Glutamatergic neuron (in vitro differentiated cells): Measurements from ENCODE around the gene DNM3. TPM values are rescaled to one million over a fixed set of nuclear protein-coding genes. Genes with fewer than 3 reads are reported as not detected.

Experiments used
- DNase-seq: peaks from one replicate; pipeline ENCODE4 v3.0.0; 2022
- H3K27ac Mint-ChIP-seq: one replicate; pipeline ENCODE4 v1.8.0; 2020; ENCODE audit warnings: mild to moderate bottlenecking, mixed read lengths, inconsistent platforms; ENCODE audit not compliant: unreplicated experiment
- H3K27me3 Mint-ChIP-seq: one replicate; pipeline ENCODE4 v1.8.0; 2020; ENCODE audit warnings: mild to moderate bottlenecking, moderate library complexity, mixed read lengths, inconsistent platforms; ENCODE audit not compliant: unreplicated experiment
- H3K36me3 Mint-ChIP-seq: one replicate; pipeline ENCODE4 v1.8.0; 2020; ENCODE audit warnings: mild to moderate bottlenecking, mixed read lengths, inconsistent platforms; ENCODE audit not compliant: unreplicated experiment
- H3K4me1 Mint-ChIP-seq: one replicate; pipeline ENCODE4 v1.8.0; 2020; ENCODE audit warnings: mild to moderate bottlenecking, low read depth, mixed read lengths, inconsistent platforms; ENCODE audit not compliant: unreplicated experiment
- H3K4me3 Mint-ChIP-seq: one replicate; pipeline ENCODE4 v1.8.0; 2020; ENCODE audit warnings: mild to moderate bottlenecking, mixed read lengths, inconsistent platforms; ENCODE audit not compliant: unreplicated experiment
- H3K9me3 Mint-ChIP-seq: one replicate; pipeline ENCODE4 v1.8.0; 2020; ENCODE audit warnings: mild to moderate bottlenecking, moderate library complexity, mixed read lengths, inconsistent platforms; ENCODE audit not compliant: unreplicated experiment
- CTCF ChIP-seq: fragments of 200-600 bp; sonication (generic); IDR thresholded peaks from one replicate; pipeline ENCODE4 v1.5.0; 2021; ENCODE audit not compliant: partially characterized antibody, unreplicated experiment
- total RNA-seq: library from RNA; stranded (reverse); fragmentation: NEBNext Ultra II Directional; extraction: Animal tissue kit (Norgen Biotek cat#: 25700); gene quantifications from one replicate; pipeline ENCODE4 v1.2.1, GENCODE V29; 2021; ENCODE audit not compliant: unreplicated experiment

The DNM3 gene
- total RNA-seq, 1 donor from 2014 or later, result 11.4 TPM

DNA sequence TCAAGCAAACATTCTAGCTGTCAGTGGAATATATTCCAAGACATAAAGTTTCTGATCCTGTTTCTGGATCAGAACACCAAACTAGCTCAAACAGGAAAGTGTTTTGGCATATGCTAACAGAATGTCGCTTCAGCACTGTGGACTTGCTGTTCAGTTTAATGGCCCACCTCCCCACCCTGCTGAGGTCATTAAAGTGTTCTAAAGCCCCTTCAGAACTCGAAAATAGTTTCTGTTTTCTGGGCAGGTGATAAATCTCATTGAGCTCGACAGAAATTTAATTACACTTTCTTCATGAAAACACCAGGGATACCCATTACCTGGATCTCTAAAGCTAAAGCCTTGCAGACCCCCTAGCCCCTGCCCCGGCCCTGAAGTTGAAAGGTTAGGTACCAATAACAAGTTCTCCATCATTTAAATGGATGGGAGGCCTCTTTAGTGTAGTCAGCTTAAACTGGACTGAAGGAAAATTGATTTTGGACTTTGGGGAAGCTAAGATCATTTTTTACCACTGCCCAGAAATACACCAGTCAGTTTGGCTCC is 575.3 kb downstream of the DNM3 start:
- TF ChIP-seq CTCF, result no peak
- H3K36me3 Mint-ChIP-seq, result no peaks in the 10 kb centered on the region
- DNase-seq, result no peak
- no peaks in the 10 kb centered on the region for H3K27me3 Mint-ChIP-seq
- no peak overlapping the region for H3K4me3 Mint-ChIP-seq
- no peaks in the 10 kb centered on the region for H3K4me1 Mint-ChIP-seq
- no peak overlapping the region for H3K27ac Mint-ChIP-seq
- no peaks in the 10 kb centered on the region for H3K9me3 Mint-ChIP-seq

DNA sequence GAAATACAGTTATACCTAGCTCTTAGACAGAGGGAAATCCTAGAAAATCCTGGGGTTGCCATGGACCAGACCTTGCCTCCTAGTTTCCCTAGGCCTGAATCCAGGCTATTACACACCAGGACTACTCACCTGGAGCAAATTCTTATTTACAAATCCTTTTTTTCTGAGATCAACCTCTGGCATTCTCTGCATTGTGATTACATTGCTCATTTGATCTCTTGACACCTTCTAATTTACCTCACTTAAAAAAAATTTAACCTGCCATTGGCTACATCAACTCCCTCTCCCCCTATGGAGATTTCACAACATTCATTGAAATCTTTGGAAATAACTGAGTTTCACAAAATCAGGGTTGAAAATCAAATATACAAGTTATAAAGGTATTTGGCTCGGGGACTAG is 576.3 kb downstream of the DNM3 start:
- DNase-seq, result no peak
- no peaks in the 10 kb centered on the region for H3K27me3 Mint-ChIP-seq
- H3K4me3 Mint-ChIP-seq, result no peak overlapping the region
- no peaks in the 10 kb centered on the region for H3K9me3 Mint-ChIP-seq
- TF ChIP-seq CTCF, result no peak
- no peaks in the 10 kb centered on the region for H3K4me1 Mint-ChIP-seq
- H3K27ac Mint-ChIP-seq, result no peak overlapping the region
- no peaks in the 10 kb centered on the region for H3K36me3 Mint-ChIP-seq

GRCh38 chr1:172420385-172420784 is 579.1 kb downstream of the DNM3 start, which contains the start of gene C1orf105:
Gene C1orf105, plus strand, starts transcription at chr1:172420685. Its CDS starts 201 bp downstream, at chr1:172420886.
- Mint-ChIP-seq H3K36me3 (no peaks in the 10 kb centered on the region), H3K4me3 (no peak within 1 kb of the TSS), H3K27me3 (no peaks in the 10 kb centered on the region), H3K9me3 (no peaks in the 10 kb centered on the region), H3K4me1 (no peaks in the 10 kb centered on the region), H3K27ac (no peak within 1 kb of the TSS)
- DNase-seq, result no peak
- no peak for TF ChIP-seq CTCF

DNA sequence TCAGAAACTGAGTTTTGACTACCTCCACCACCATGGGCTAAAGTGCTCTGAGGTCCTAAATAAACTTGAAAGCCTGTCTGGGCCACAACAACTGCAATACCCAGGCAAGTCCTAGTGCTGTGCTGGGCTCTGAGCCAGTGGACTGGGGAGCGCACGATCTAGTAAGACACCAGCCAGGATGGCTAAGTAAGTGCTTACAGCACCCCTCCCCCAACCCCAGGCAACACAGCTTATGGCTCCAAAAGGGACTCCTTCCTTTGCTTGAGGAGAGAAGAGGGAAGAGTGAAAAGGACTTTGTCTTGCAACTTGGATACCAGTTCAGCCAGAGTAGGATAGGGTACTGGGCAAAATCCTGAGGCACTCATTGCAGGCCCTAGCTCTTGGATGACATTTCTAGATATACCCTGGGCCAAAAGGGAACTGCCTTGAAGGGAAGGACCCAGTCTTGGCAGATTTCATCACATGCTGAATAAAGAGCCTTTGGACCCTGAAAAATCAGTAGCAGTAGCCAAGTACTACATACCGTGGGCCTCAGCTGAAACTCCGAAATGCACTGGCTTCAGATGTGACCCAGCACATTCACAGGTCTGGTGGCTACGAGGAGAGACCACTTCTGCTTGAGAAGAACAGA is 580.8 kb downstream of the DNM3 start:
- H3K27ac Mint-ChIP-seq, result no peak overlapping the region
- no peak for DNase-seq
- no peak overlapping the region for H3K4me3 Mint-ChIP-seq
- no peak for TF ChIP-seq CTCF
- no peaks in the 10 kb centered on the region for H3K9me3 Mint-ChIP-seq
- H3K4me1 Mint-ChIP-seq, result no peaks in the 10 kb centered on the region
- no peaks in the 10 kb centered on the region for H3K27me3 Mint-ChIP-seq
- no peaks in the 10 kb centered on the region for H3K36me3 Mint-ChIP-seq

GRCh38 chr1:172423336-172423735 is 582.0 kb downstream of the DNM3 start:
- DNase-seq, result no peak
- no peaks in the 10 kb centered on the region for H3K9me3 Mint-ChIP-seq
- no peak overlapping the region for H3K27ac Mint-ChIP-seq
- no peak for TF ChIP-seq CTCF
- no peaks in the 10 kb centered on the region for H3K4me1 Mint-ChIP-seq
- H3K4me3 Mint-ChIP-seq, result no peak overlapping the region
- no peaks in the 10 kb centered on the region for H3K27me3 Mint-ChIP-seq
- H3K36me3 Mint-ChIP-seq, result no peaks in the 10 kb centered on the region
